Tibial artery (tissue), 4 donors: ENCODE results near the gene DOCK1.

ENCODE experiments used
- DNase-seq, 2 donors: peaks; one replicate each; pipeline ENCODE4 v3.0.0-alpha.2; 2019
- H3K27ac ChIP-seq, 2 donors: fragments of 200-600 bp; sonication (generic) in 1 of 2; 1 replicate in 1 of 2; 2 replicates in 1 of 2; pipeline ENCODE4 v1.5.1; 2018 to 2019; ENCODE audit warnings: mild to moderate bottlenecking in 1 of 2
- H3K27me3 ChIP-seq, 2 donors: fragments of 200-600 bp; sonication (generic) in 1 of 2; one replicate each; pipeline versions ENCODE4 v1.5.1 to v1.6.0; 2016 to 2019
- H3K36me3 ChIP-seq, 3 donors: fragments of 200-600 bp; sonication (generic) in 2 of 3; one replicate each; pipeline ENCODE4 v1.5.1; 2016 to 2019; ENCODE audit warnings: mild to moderate bottlenecking in 2 of 3
- H3K4me1 ChIP-seq, 4 donors: fragments of 200-600 bp; sonication (generic) in 2 of 4; 1 replicate in 3 of 4; 2 replicates in 1 of 4; pipeline ENCODE4 v1.5.1; 2016 to 2019
- H3K4me3 ChIP-seq, 2 donors: fragments of 200-600 bp; sonication (generic) in 1 of 2; 1 replicate in 1 of 2; 2 replicates in 1 of 2; pipeline ENCODE4 v1.5.1; 2018 to 2019; ENCODE audit warnings: mild to moderate bottlenecking in 2 of 2
- H3K9me3 ChIP-seq, 3 donors: fragments of 200-600 bp; sonication (generic) in 1 of 3; one replicate each; pipeline ENCODE4 v1.5.1; 2016 to 2019
- CTCF ChIP-seq, 2 experiments: fragments of 200-600 bp in 1 of 2; fragments of 450-650 bp in 1 of 2; IDR thresholded peaks; one replicate each; pipeline ENCODE4 v1.5.1; 2017 to 2019; ENCODE audit warnings: antibody characterized with exemption in 2 of 2, mild to moderate bottlenecking in 1 of 2, moderate library complexity in 1 of 2
- intact Hi-C: fragments of 100-400 bp; cut with DNase I; formaldehyde crosslinking; loops from one replicate; pipeline ENCODE4 v1.15.0; 2023; ENCODE audit warnings: low total_unique reads

The DOCK1 gene

GRCh38 chr10:127413326-127413725, 508.1 kb downstream of the DOCK1 start:
- Histone ChIP-seq H3K27me3 (no peaks in the 10 kb centered on the region), H3K9me3 (no peaks in the 10 kb centered on the region), H3K4me1 (no peaks in the 10 kb centered on the region), H3K4me3 (no peak overlapping the region), H3K36me3 (peaks cover 8 to 75% (median 34%) of the 10 kb centered on the region in 3 donors), H3K27ac (no peak overlapping the region)
- intact Hi-C loops: no loop called here
- no peak for TF ChIP-seq CTCF (IDR thresholded peaks at IDR 0.05)
- no peak for DNase-seq

- Histone ChIP-seq H3K27me3 (no peaks in the 10 kb centered on the region), H3K9me3 (no peaks in the 10 kb centered on the region), H3K36me3 (peaks cover 15 to 79% (median 41%) of the 10 kb centered on the region in 3 donors), H3K4me3 (no peak overlapping the region), H3K27ac (no peak overlapping the region), H3K4me1 (no peaks in the 10 kb centered on the region)
- intact Hi-C loops: no loop called here
- no peak for DNase-seq
- no peak for TF ChIP-seq CTCF (IDR thresholded peaks at IDR 0.05)
These were observed 508.8 kb downstream of the DOCK1 start for GRCh38 chr10:127414024-127414423.

- H3K27me3 ChIP-seq: no peaks in the 10 kb centered on the region
- DNase-seq: no peak
- no peak overlapping the region for H3K27ac ChIP-seq
- H3K36me3 ChIP-seq: peaks cover 25 to 85% (median 52%) of the 10 kb centered on the region in 3 donors
- no peaks in the 10 kb centered on the region for H3K9me3 ChIP-seq
- intact Hi-C loops: no loop called here
- H3K4me3 ChIP-seq: no peak overlapping the region
- no peak for TF ChIP-seq CTCF (IDR thresholded peaks at IDR 0.05)
- H3K4me1 ChIP-seq: no peaks in the 10 kb centered on the region
These were observed 509.9 kb downstream of the DOCK1 start for GRCh38 chr10:127415116-127415515.

- Histone ChIP-seq H3K9me3 (no peaks in the 10 kb centered on the region), H3K4me3 (no peak overlapping the region), H3K27ac (no peak overlapping the region), H3K27me3 (no peaks in the 10 kb centered on the region), H3K4me1 (no peaks in the 10 kb centered on the region), H3K36me3 (peaks cover 29 to 85% (median 54%) of the 10 kb centered on the region in 3 donors)
- intact Hi-C loops: no loop called here
- TF ChIP-seq CTCF (IDR thresholded peaks at IDR 0.05): no peak
- DNase-seq: no peak
These were observed 510.8 kb downstream of the DOCK1 start for GRCh38 chr10:127415901-127416581.

- TF ChIP-seq CTCF (IDR thresholded peaks at IDR 0.05): no peak
- intact Hi-C loops: no loop called here
- H3K27me3 ChIP-seq: no peaks in the 10 kb centered on the region
- no peak for DNase-seq
- H3K4me1 ChIP-seq: no peaks in the 10 kb centered on the region
- H3K27ac ChIP-seq: no peak overlapping the region
- H3K4me3 ChIP-seq: no peak overlapping the region
- H3K36me3 ChIP-seq: peaks cover 23 to 83% (median 59%) of the 10 kb centered on the region in 3 donors
- H3K9me3 ChIP-seq: no peaks in the 10 kb centered on the region
These were observed 511.8 kb downstream of the DOCK1 start for GRCh38 chr10:127417031-127417430.
